ENCODE measurements around the gene USP5. TPM values are rescaled to one million over a fixed set of nuclear protein-coding genes. Genes with fewer than 3 reads are reported as not detected.

Gene USP5
- polyA plus RNA-seq, 1 of the 3 experiments (the other 2 are of a cell fraction), result 97.2 TPM

DNA sequence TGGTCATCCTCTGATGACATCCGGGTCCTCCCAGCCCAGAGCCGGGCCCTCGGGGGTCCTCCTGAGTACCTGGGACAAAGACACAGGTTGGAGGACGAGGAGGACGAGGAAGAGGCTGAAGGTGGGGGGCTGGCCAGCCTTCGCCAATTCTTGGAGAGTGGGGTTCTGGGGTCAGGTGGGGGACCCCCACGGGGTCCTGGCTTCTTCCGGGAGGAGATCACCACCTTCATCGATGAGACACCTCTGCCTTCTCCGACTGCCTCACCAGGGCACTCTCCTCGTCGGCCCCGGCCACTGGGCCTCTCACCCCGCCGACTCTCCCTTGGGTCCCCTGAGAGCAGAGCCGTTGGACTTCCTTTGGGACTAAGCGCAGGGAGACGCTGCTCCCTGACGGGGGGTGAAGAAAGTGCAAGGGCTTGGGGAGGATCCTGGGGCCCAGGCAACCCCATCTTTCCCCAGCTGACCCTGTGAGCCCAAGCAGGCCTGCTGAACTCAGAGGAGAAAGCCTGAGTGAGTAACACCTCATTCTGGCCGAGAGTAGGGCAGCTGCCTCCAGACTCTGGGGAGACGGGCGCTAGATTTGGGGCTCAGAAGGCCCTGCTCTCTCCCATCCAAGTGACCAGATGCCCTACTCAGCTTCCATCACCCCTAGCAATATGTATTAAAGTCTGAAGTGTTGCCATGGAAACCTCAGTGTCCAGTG, 25.1 kb upstream of the USP5 start (continued):
- no peak for TF ChIP-seq RCOR1 (IDR thresholded peaks at IDR 0.05; ENCODE audit: low read length)
- TF ChIP-seq SIN3A (IDR thresholded peaks at IDR 0.05; ENCODE audit: borderline replicate concordance, low read depth, low read length), result no peak
- TF ChIP-seq MEF2A (IDR thresholded peaks at IDR 0.05; ENCODE audit: borderline replicate concordance, low read depth), result no peak
- TF ChIP-seq, protein P1, sequence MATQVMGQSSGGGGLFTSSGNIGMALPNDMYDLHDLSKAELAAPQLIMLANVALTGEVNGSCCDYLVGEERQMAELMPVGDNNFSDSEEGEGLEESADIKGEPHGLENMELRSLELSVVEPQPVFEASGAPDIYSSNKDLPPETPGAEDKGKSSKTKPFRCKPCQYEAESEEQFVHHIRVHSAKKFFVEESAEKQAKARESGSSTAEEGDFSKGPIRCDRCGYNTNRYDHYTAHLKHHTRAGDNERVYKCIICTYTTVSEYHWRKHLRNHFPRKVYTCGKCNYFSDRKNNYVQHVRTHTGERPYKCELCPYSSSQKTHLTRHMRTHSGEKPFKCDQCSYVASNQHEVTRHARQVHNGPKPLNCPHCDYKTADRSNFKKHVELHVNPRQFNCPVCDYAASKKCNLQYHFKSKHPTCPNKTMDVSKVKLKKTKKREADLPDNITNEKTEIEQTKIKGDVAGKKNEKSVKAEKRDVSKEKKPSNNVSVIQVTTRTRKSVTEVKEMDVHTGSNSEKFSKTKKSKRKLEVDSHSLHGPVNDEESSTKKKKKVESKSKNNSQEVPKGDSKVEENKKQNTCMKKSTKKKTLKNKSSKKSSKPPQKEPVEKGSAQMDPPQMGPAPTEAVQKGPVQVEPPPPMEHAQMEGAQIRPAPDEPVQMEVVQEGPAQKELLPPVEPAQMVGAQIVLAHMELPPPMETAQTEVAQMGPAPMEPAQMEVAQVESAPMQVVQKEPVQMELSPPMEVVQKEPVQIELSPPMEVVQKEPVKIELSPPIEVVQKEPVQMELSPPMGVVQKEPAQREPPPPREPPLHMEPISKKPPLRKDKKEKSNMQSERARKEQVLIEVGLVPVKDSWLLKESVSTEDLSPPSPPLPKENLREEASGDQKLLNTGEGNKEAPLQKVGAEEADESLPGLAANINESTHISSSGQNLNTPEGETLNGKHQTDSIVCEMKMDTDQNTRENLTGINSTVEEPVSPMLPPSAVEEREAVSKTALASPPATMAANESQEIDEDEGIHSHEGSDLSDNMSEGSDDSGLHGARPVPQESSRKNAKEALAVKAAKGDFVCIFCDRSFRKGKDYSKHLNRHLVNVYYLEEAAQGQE (IDR thresholded peaks at IDR 0.05; ENCODE audit: low read depth, low read length), result no peak

DNA sequence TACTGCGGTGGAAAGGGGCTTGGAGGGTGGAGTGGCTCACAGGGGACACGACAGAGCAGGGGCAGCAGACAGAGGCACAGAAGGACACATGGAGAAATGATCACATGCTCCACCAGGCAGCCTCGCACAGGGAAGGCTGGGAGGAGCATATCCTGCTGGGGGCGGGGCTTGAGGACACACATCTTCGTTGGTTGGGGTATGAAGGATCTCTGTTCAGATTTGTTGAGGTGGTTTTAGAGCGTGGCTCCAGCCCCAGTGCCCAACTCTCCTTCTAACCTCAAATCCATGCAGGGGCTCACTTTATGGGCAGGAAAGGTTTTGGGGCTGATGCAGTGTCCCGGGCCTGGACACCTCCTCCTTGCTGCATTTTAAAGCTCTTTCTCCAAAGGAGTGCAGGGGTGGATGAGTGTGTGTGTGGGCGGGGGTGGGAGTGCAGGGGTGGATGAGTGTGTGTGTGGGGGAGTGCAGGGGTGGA, 24.5 kb upstream of the USP5 start:
- WGBS (ENCODE audit: low lambda C conversion rate), result 4% methylated on average over 8 of the region's 8 CpGs
- H3K4me2 ChIP-seq, result peak overlapping the region; percentile 40
- H3K4me1 ChIP-seq (ENCODE audit: control insufficient read depth in 1 of 2, insufficient read depth in 2 of 2, low read depth in 1 of 2, low read length in 1 of 2), result peaks cover 13 to 48% of the 10 kb centered on the region in 2 experiments; a peak in 3 of 4 replicates
- peak overlapping the region; percentile 26 to 93 for H3K27ac ChIP-seq (ENCODE audit: low read depth in 2 of 2, low read length in 1 of 2)
- no peaks in the 10 kb centered on the region for H3K9me3 ChIP-seq
- peaks cover 8% of the 10 kb centered on the region for H3F3A ChIP-seq (replicated peaks; ENCODE audit: insufficient read depth)
- ChIA-PET POLR2A (interaction anchor here (1.0 to 7.0 kb wide), 8 partner anchors 9 to 137 kb away, joined by 3 to 46 read pairs (median 4); partner anchors contain the start of genes CDCA3, MLF2, PTMS and SPSB2), CTCF (interaction anchor here (1.0 to 14.1 kb wide), 7 partner anchors 8 to 93 kb away, joined by 3 to 246 read pairs (median 55); partner anchors contain the start of genes CDCA3, GNB3, MLF2 and PTMS)
- H3K9me2 ChIP-seq, result no peaks in the 10 kb centered on the region
- H4K20me1 ChIP-seq (ENCODE audit: insufficient read depth), result 0 out of 2 replicates have a peak, but pooled peaks cover 3% of the 10 kb centered on the region
- H3K27me3 ChIP-seq (ENCODE audit: insufficient read depth), result no peaks in the 10 kb centered on the region
- peaks cover 9 to 22% of the 10 kb centered on the region in 2 experiments for H3K36me3 ChIP-seq (replicated peaks in 1 of 2; ENCODE audit: control insufficient read depth in 1 of 2, insufficient read depth in 2 of 2, low read length in 1 of 2)
- no peak overlapping the region for H2AFZ ChIP-seq (ENCODE audit: low read depth)
- H3K4me3 ChIP-seq (ENCODE audit: low read depth in 2 of 2, low read length in 1 of 2), result peak overlapping the region in 1 of 2 experiments; percentile 18; a peak in 1 of 4 replicates
- peak; percentile 92 for DNase-seq
- H3K9ac ChIP-seq, result no peak overlapping the region
- peaks cover 31% of the 10 kb centered on the region for H3K79me2 ChIP-seq (ENCODE audit: insufficient read depth)
- TF ChIP-seq, protein P2, sequence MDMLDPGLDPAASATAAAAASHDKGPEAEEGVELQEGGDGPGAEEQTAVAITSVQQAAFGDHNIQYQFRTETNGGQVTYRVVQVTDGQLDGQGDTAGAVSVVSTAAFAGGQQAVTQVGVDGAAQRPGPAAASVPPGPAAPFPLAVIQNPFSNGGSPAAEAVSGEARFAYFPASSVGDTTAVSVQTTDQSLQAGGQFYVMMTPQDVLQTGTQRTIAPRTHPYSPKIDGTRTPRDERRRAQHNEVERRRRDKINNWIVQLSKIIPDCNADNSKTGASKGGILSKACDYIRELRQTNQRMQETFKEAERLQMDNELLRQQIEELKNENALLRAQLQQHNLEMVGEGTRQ (IDR thresholded peaks at IDR 0.05; ENCODE audit: borderline replicate concordance, low read depth, low read length), result peak; percentile 38; the same call in 1 of the 2 replicates
- TF ChIP-seq, protein P3, sequence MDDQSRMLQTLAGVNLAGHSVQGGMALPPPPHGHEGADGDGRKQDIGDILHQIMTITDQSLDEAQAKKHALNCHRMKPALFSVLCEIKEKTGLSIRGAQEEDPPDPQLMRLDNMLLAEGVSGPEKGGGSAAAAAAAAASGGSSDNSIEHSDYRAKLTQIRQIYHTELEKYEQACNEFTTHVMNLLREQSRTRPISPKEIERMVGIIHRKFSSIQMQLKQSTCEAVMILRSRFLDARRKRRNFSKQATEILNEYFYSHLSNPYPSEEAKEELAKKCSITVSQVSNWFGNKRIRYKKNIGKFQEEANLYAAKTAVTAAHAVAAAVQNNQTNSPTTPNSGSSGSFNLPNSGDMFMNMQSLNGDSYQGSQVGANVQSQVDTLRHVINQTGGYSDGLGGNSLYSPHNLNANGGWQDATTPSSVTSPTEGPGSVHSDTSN (IDR thresholded peaks at IDR 0.05), result no peak
- no peak for TF ChIP-seq YY1 (IDR thresholded peaks at IDR 0.05; ENCODE audit: low read depth)
- no peak for TF ChIP-seq GABPA (IDR thresholded peaks at IDR 0.05; ENCODE audit: low read depth)
- TF ChIP-seq CHD2 (IDR thresholded peaks at IDR 0.05; ENCODE audit: low read length, partially characterized antibody), result peak; percentile 28
- peak; percentile 97 for TF ChIP-seq MXI1 (IDR thresholded peaks at IDR 0.05; ENCODE audit: low read depth, low read length)
- TF ChIP-seq RXRA (IDR thresholded peaks at IDR 0.05; ENCODE audit: borderline replicate concordance, low read depth), result no peak
- no peak for TF ChIP-seq RCOR1 (IDR thresholded peaks at IDR 0.05; ENCODE audit: low read length)
- no peak for TF ChIP-seq TEAD4 (IDR thresholded peaks at IDR 0.05; ENCODE audit: borderline replicate concordance, insufficient read depth)
- no peak for TF ChIP-seq GATA2 (CRISPR knock-in tag; IDR thresholded peaks at IDR 0.05)
- TF ChIP-seq, protein P4, sequence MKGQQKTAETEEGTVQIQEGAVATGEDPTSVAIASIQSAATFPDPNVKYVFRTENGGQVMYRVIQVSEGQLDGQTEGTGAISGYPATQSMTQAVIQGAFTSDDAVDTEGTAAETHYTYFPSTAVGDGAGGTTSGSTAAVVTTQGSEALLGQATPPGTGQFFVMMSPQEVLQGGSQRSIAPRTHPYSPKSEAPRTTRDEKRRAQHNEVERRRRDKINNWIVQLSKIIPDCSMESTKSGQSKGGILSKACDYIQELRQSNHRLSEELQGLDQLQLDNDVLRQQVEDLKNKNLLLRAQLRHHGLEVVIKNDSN (IDR thresholded peaks at IDR 0.05; ENCODE audit: borderline replicate concordance, low read depth), result peak; percentile 82; the same call in 1 of the 2 replicates
- TF ChIP-seq SMC3 (IDR thresholded peaks at IDR 0.05; ENCODE audit: low read depth, low read length), result no peak
- TF ChIP-seq, protein P5, sequence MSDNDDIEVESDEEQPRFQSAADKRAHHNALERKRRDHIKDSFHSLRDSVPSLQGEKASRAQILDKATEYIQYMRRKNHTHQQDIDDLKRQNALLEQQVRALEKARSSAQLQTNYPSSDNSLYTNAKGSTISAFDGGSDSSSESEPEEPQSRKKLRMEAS (IDR thresholded peaks at IDR 0.05; ENCODE audit: low read depth), result peak; percentile 90
- TF ChIP-seq, protein P6, sequence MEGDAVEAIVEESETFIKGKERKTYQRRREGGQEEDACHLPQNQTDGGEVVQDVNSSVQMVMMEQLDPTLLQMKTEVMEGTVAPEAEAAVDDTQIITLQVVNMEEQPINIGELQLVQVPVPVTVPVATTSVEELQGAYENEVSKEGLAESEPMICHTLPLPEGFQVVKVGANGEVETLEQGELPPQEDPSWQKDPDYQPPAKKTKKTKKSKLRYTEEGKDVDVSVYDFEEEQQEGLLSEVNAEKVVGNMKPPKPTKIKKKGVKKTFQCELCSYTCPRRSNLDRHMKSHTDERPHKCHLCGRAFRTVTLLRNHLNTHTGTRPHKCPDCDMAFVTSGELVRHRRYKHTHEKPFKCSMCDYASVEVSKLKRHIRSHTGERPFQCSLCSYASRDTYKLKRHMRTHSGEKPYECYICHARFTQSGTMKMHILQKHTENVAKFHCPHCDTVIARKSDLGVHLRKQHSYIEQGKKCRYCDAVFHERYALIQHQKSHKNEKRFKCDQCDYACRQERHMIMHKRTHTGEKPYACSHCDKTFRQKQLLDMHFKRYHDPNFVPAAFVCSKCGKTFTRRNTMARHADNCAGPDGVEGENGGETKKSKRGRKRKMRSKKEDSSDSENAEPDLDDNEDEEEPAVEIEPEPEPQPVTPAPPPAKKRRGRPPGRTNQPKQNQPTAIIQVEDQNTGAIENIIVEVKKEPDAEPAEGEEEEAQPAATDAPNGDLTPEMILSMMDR (IDR thresholded peaks at IDR 0.05), result no peak
- no peak for TF ChIP-seq EP300 (IDR thresholded peaks at IDR 0.05; ENCODE audit: borderline replicate concordance in 1 of 2, low read depth in 1 of 2, low read length in 1 of 2)
- peak; percentile 48; the same call in 1 of the 2 replicates for TF ChIP-seq TAF1 (IDR thresholded peaks at IDR 0.05; ENCODE audit: borderline replicate concordance, low read depth, low read length)
- TF ChIP-seq SIN3A (IDR thresholded peaks at IDR 0.05; ENCODE audit: borderline replicate concordance, low read depth, low read length), result no peak
- TF ChIP-seq FOXJ3 (CRISPR knock-in tag; IDR thresholded peaks at IDR 0.05), result no peak
- no peak for TF ChIP-seq FOXM1 (IDR thresholded peaks at IDR 0.05; ENCODE audit: low read depth)
